Liver (tissue), 9 donors: ENCODE results near the gene TRAPPC8. TPM values are rescaled to one million over a fixed set of nuclear protein-coding genes. Genes with fewer than 3 reads are reported as not detected.

Experiments
- DNase-seq: peaks from one replicate; pipeline ENCODE4 v3.0.0-alpha.2; 2017; ENCODE audit warnings: low spot score
- H3K27ac ChIP-seq, 2 donors: one replicate each; pipeline ENCODE4 v1.7.0; 2013; ENCODE audit warnings: inconsistent platforms in 2 of 2, low read length in 2 of 2, control low read depth in 1 of 2, low read depth in 1 of 2, mild to moderate bottlenecking in 1 of 2
- H3K27me3 ChIP-seq, 4 donors: one replicate each; pipeline versions ENCODE4 v1.6.1 to v1.7.0; 2013; ENCODE audit warnings: low read length in 3 of 4, inconsistent platforms in 1 of 4, mild to moderate bottlenecking in 1 of 4, moderate library complexity in 1 of 4; ENCODE audit not compliant: control insufficient read depth in 4 of 4, insufficient read depth in 4 of 4
- H3K36me3 ChIP-seq, 4 donors: one replicate each; pipeline versions ENCODE4 v1.6.1 to v1.7.0; 2013; ENCODE audit warnings: low read length in 3 of 4, mild to moderate bottlenecking in 3 of 4, low read depth in 1 of 4, moderate library complexity in 1 of 4; ENCODE audit not compliant: control insufficient read depth in 4 of 4, insufficient read depth in 3 of 4
- H3K4me1 ChIP-seq, 4 donors: one replicate each; pipeline versions ENCODE4 v1.6.1 to v1.7.0; 2013; ENCODE audit warnings: low read length in 3 of 4, mild to moderate bottlenecking in 3 of 4, moderate library complexity in 1 of 4; ENCODE audit not compliant: control insufficient read depth in 4 of 4, insufficient read depth in 4 of 4
- H3K4me3 ChIP-seq, 3 donors: one replicate each; pipeline versions ENCODE4 v1.6.1 to v1.7.0; 2013; ENCODE audit warnings: low read length in 3 of 3, control low read depth in 1 of 3, low read depth in 1 of 3, mild to moderate bottlenecking in 1 of 3
- H3K9ac ChIP-seq, 2 donors: one replicate each; pipeline ENCODE4 v1.7.0; 2013; ENCODE audit warnings: low read length in 2 of 2, mild to moderate bottlenecking in 2 of 2, moderate library complexity in 2 of 2, control low read depth in 1 of 2, low read depth in 1 of 2
- H3K9me3 ChIP-seq, 4 donors: one replicate each; pipeline versions ENCODE4 v1.6.1 to v1.7.0; 2013; ENCODE audit warnings: low read length in 3 of 4; ENCODE audit not compliant: control insufficient read depth in 4 of 4
- ATF3 ChIP-seq: IDR thresholded peaks from 2 replicates; pipeline ENCODE4 v1.6.1; 2016; ENCODE audit warnings: antibody characterized with exemption
- EGR1 ChIP-seq, 2 donors: IDR thresholded peaks; 2 replicates each; pipeline ENCODE4 v1.6.1; 2016 to 2018; ENCODE audit warnings: antibody characterized with exemption in 2 of 2, low read depth in 2 of 2
- FOXA1 ChIP-seq: IDR thresholded peaks from 2 replicates; pipeline ENCODE4 v1.6.1; 2016; ENCODE audit warnings: antibody characterized with exemption
- FOXA2 ChIP-seq: IDR thresholded peaks from 2 replicates; pipeline ENCODE4 v1.6.1; 2016; ENCODE audit warnings: antibody characterized with exemption
- GABPA ChIP-seq, 2 donors: IDR thresholded peaks in 1 of 2; conservative IDR thresholded peaks in 1 of 2; 2 replicates each; pipeline ENCODE4 v1.6.1; 2016; ENCODE audit warnings: antibody characterized with exemption in 2 of 2, mild to moderate bottlenecking in 1 of 2, moderate library complexity in 1 of 2
- HNF4A ChIP-seq, 2 donors: conservative IDR thresholded peaks; 2 replicates each; pipeline ENCODE4 v1.6.1; 2016; ENCODE audit warnings: antibody characterized with exemption in 2 of 2, mild to moderate bottlenecking in 2 of 2
- HNF4G ChIP-seq: IDR thresholded peaks from 2 replicates; pipeline ENCODE4 v1.6.1; 2016; ENCODE audit warnings: antibody characterized with exemption
- JUND ChIP-seq, 2 donors: IDR thresholded peaks; 2 replicates each; pipeline ENCODE4 v1.6.1; 2016; ENCODE audit warnings: antibody characterized with exemption in 2 of 2
- NR2F2 ChIP-seq: IDR thresholded peaks from 2 replicates; pipeline ENCODE4 v1.6.1; 2016; ENCODE audit warnings: antibody characterized with exemption
- RAD21 ChIP-seq, 2 donors: IDR thresholded peaks; 2 replicates each; pipeline ENCODE4 v1.6.1; 2016; ENCODE audit warnings: antibody characterized with exemption in 2 of 2, mild to moderate bottlenecking in 2 of 2
- RXRA ChIP-seq, 2 donors: IDR thresholded peaks; 2 replicates each; pipeline ENCODE4 v1.6.1; 2017 to 2018; ENCODE audit warnings: antibody characterized with exemption in 2 of 2, mild to moderate bottlenecking in 1 of 2
- SP1 ChIP-seq: IDR thresholded peaks from 2 replicates; pipeline ENCODE4 v1.6.1; 2018; ENCODE audit warnings: antibody characterized with exemption, mild to moderate bottlenecking
- TAF1 ChIP-seq: conservative IDR thresholded peaks from 2 replicates; pipeline ENCODE4 v1.6.1; 2016; ENCODE audit warnings: antibody characterized with exemption, mild to moderate bottlenecking
- YY1 ChIP-seq: IDR thresholded peaks from 2 replicates; pipeline ENCODE4 v1.6.1; 2016; ENCODE audit warnings: antibody characterized with exemption, mild to moderate bottlenecking
- WGBS: extraction: QIAGEN DNeasy Blood & Tissue Kit; methylation state at CpG from one replicate; pipeline ENCODE4 v1.1.7; 2013; 5-methylcytosine and 5-hydroxymethylcytosine counted together
- polyA plus RNA-seq, 2 donors: library from polyadenylated mRNA; stranded (reverse) in 1 of 2; unstranded in 1 of 2; fragments of 200-250 nt in 1 of 2; fragments of >200 nt in 1 of 2; fragmentation: Nextera tagmentation in 1 of 2; extraction: Ambion mirVana in 1 of 2; gene quantifications; one replicate each; pipeline versions ENCODE4 v1.2.1 to v1.2.3, GENCODE V29; 2013 to 2015
- total RNA-seq, 2 donors: library from RNA; depleted of rRNA; stranded (reverse); fragments of >200 nt; gene quantifications; one replicate each; pipeline ENCODE4 v1.2.3, GENCODE V29; 2014
- TF ChIP-seq, protein P1 (sequence below): IDR thresholded peaks from 2 replicates; pipeline ENCODE4 v1.6.1; 2016; ENCODE audit warnings: antibody characterized with exemption
- TF ChIP-seq, protein P2 (sequence below): IDR thresholded peaks from 2 replicates; pipeline ENCODE4 v1.6.1; 2016; ENCODE audit warnings: antibody characterized with exemption
- TF ChIP-seq, protein P3 (sequence below): fragments of 150-350 bp; IDR thresholded peaks from 2 replicates; pipeline ENCODE4 v1.5.1; 2017; ENCODE audit warnings: improper control_type of control experiment, low read depth, low read length; ENCODE audit not compliant: missing input control
- TF ChIP-seq, protein P4 (sequence below): IDR thresholded peaks from 2 replicates; pipeline ENCODE4 v1.6.1; 2016; ENCODE audit warnings: antibody characterized with exemption, mild to moderate bottlenecking
- donor health status: healthy.
- donor health status: healthy.
- donor health status: healthy.
- donor health status: healthy.
- donor health status: healthy.

The TRAPPC8 gene
- total and polyA plus RNA-seq, 4 donors, result 12.2 to 46.1 (median 29.5) TPM

GRCh38 chr18:31891566-31891965, 51.4 kb downstream of the TRAPPC8 start:
- DNase-seq, result no peak
- Histone ChIP-seq H3K4me3 (no peak overlapping the region), H3K9me3 (no peaks in the 10 kb centered on the region), H3K36me3 (peaks cover 2 to 31% (median 25%) of the 10 kb centered on the region in 4 donors), H3K9ac (no peak overlapping the region), H3K27ac (no peak overlapping the region), H3K27me3 (no peaks in the 10 kb centered on the region), H3K4me1 (no peaks in the 10 kb centered on the region)
- WGBS, result 99% methylated on average over 3 of the region's 3 CpGs
- TF ChIP-seq FOXA2 (no peak), FOXA1 (no peak), HNF4G (no peak), RXRA (IDR thresholded peaks at IDR 0.05) (no peak), NR2F2 (no peak), YY1 (no peak), EGR1 (IDR thresholded peaks at IDR 0.05; ENCODE audit: low read depth in 2 of 2) (no peak), SP1 (no peak), ATF3 (no peak), JUND (IDR thresholded peaks at IDR 0.05) (no peak), RAD21 (IDR thresholded peaks at IDR 0.05) (no peak), HNF4A (conservative IDR thresholded peaks at IDR 0.05) (no peak), TAF1 (no peak), GABPA (IDR thresholded peaks at IDR 0.05 in 1 of 2, conservative IDR thresholded peaks at IDR 0.05 in 1 of 2) (no peak)
- TF ChIP-seq, protein P1, sequence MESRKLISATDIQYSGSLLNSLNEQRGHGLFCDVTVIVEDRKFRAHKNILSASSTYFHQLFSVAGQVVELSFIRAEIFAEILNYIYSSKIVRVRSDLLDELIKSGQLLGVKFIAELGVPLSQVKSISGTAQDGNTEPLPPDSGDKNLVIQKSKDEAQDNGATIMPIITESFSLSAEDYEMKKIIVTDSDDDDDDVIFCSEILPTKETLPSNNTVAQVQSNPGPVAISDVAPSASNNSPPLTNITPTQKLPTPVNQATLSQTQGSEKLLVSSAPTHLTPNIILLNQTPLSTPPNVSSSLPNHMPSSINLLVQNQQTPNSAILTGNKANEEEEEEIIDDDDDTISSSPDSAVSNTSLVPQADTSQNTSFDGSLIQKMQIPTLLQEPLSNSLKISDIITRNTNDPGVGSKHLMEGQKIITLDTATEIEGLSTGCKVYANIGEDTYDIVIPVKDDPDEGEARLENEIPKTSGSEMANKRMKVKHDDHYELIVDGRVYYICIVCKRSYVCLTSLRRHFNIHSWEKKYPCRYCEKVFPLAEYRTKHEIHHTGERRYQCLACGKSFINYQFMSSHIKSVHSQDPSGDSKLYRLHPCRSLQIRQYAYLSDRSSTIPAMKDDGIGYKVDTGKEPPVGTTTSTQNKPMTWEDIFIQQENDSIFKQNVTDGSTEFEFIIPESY, result no peak
- TF ChIP-seq, protein P2, sequence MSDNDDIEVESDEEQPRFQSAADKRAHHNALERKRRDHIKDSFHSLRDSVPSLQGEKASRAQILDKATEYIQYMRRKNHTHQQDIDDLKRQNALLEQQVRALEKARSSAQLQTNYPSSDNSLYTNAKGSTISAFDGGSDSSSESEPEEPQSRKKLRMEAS, result no peak
- TF ChIP-seq, protein P3, sequence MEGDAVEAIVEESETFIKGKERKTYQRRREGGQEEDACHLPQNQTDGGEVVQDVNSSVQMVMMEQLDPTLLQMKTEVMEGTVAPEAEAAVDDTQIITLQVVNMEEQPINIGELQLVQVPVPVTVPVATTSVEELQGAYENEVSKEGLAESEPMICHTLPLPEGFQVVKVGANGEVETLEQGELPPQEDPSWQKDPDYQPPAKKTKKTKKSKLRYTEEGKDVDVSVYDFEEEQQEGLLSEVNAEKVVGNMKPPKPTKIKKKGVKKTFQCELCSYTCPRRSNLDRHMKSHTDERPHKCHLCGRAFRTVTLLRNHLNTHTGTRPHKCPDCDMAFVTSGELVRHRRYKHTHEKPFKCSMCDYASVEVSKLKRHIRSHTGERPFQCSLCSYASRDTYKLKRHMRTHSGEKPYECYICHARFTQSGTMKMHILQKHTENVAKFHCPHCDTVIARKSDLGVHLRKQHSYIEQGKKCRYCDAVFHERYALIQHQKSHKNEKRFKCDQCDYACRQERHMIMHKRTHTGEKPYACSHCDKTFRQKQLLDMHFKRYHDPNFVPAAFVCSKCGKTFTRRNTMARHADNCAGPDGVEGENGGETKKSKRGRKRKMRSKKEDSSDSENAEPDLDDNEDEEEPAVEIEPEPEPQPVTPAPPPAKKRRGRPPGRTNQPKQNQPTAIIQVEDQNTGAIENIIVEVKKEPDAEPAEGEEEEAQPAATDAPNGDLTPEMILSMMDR, result no peak
- TF ChIP-seq, protein P4, sequence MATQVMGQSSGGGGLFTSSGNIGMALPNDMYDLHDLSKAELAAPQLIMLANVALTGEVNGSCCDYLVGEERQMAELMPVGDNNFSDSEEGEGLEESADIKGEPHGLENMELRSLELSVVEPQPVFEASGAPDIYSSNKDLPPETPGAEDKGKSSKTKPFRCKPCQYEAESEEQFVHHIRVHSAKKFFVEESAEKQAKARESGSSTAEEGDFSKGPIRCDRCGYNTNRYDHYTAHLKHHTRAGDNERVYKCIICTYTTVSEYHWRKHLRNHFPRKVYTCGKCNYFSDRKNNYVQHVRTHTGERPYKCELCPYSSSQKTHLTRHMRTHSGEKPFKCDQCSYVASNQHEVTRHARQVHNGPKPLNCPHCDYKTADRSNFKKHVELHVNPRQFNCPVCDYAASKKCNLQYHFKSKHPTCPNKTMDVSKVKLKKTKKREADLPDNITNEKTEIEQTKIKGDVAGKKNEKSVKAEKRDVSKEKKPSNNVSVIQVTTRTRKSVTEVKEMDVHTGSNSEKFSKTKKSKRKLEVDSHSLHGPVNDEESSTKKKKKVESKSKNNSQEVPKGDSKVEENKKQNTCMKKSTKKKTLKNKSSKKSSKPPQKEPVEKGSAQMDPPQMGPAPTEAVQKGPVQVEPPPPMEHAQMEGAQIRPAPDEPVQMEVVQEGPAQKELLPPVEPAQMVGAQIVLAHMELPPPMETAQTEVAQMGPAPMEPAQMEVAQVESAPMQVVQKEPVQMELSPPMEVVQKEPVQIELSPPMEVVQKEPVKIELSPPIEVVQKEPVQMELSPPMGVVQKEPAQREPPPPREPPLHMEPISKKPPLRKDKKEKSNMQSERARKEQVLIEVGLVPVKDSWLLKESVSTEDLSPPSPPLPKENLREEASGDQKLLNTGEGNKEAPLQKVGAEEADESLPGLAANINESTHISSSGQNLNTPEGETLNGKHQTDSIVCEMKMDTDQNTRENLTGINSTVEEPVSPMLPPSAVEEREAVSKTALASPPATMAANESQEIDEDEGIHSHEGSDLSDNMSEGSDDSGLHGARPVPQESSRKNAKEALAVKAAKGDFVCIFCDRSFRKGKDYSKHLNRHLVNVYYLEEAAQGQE, result no peak
